Liver (tissue), 9 donors: Measurements from ENCODE around the gene HLA-DQB1. TPM values are rescaled to one million over a fixed set of nuclear protein-coding genes. Genes with fewer than 3 reads are reported as not detected.

Source experiments
- DNase-seq: peaks from one replicate; pipeline ENCODE4 v3.0.0-alpha.2; 2017; ENCODE audit warnings: low spot score
- H3K27ac ChIP-seq, 2 donors: one replicate each; pipeline ENCODE4 v1.7.0; 2013; ENCODE audit warnings: inconsistent platforms in 2 of 2, low read length in 2 of 2, control low read depth in 1 of 2, low read depth in 1 of 2, mild to moderate bottlenecking in 1 of 2
- H3K27me3 ChIP-seq, 4 donors: one replicate each; pipeline versions ENCODE4 v1.6.1 to v1.7.0; 2013; ENCODE audit warnings: low read length in 3 of 4, inconsistent platforms in 1 of 4, mild to moderate bottlenecking in 1 of 4, moderate library complexity in 1 of 4; ENCODE audit not compliant: control insufficient read depth in 4 of 4, insufficient read depth in 4 of 4
- H3K36me3 ChIP-seq, 4 donors: one replicate each; pipeline versions ENCODE4 v1.6.1 to v1.7.0; 2013; ENCODE audit warnings: low read length in 3 of 4, mild to moderate bottlenecking in 3 of 4, low read depth in 1 of 4, moderate library complexity in 1 of 4; ENCODE audit not compliant: control insufficient read depth in 4 of 4, insufficient read depth in 3 of 4
- H3K4me1 ChIP-seq, 4 donors: one replicate each; pipeline versions ENCODE4 v1.6.1 to v1.7.0; 2013; ENCODE audit warnings: low read length in 3 of 4, mild to moderate bottlenecking in 3 of 4, moderate library complexity in 1 of 4; ENCODE audit not compliant: control insufficient read depth in 4 of 4, insufficient read depth in 4 of 4
- H3K4me3 ChIP-seq, 3 donors: one replicate each; pipeline versions ENCODE4 v1.6.1 to v1.7.0; 2013; ENCODE audit warnings: low read length in 3 of 3, control low read depth in 1 of 3, low read depth in 1 of 3, mild to moderate bottlenecking in 1 of 3
- H3K9ac ChIP-seq, 2 donors: one replicate each; pipeline ENCODE4 v1.7.0; 2013; ENCODE audit warnings: low read length in 2 of 2, mild to moderate bottlenecking in 2 of 2, moderate library complexity in 2 of 2, control low read depth in 1 of 2, low read depth in 1 of 2
- H3K9me3 ChIP-seq, 4 donors: one replicate each; pipeline versions ENCODE4 v1.6.1 to v1.7.0; 2013; ENCODE audit warnings: low read length in 3 of 4; ENCODE audit not compliant: control insufficient read depth in 4 of 4
- EGR1 ChIP-seq, 2 donors: IDR thresholded peaks; 2 replicates each; pipeline ENCODE4 v1.6.1; 2016 to 2018; ENCODE audit warnings: antibody characterized with exemption in 2 of 2, low read depth in 2 of 2
- FOXA1 ChIP-seq: IDR thresholded peaks from 2 replicates; pipeline ENCODE4 v1.6.1; 2016; ENCODE audit warnings: antibody characterized with exemption
- FOXA2 ChIP-seq: IDR thresholded peaks from 2 replicates; pipeline ENCODE4 v1.6.1; 2016; ENCODE audit warnings: antibody characterized with exemption
- GABPA ChIP-seq, 2 donors: IDR thresholded peaks in 1 of 2; conservative IDR thresholded peaks in 1 of 2; 2 replicates each; pipeline ENCODE4 v1.6.1; 2016; ENCODE audit warnings: antibody characterized with exemption in 2 of 2, mild to moderate bottlenecking in 1 of 2, moderate library complexity in 1 of 2
- HNF4A ChIP-seq, 2 donors: conservative IDR thresholded peaks; 2 replicates each; pipeline ENCODE4 v1.6.1; 2016; ENCODE audit warnings: antibody characterized with exemption in 2 of 2, mild to moderate bottlenecking in 2 of 2
- HNF4G ChIP-seq: IDR thresholded peaks from 2 replicates; pipeline ENCODE4 v1.6.1; 2016; ENCODE audit warnings: antibody characterized with exemption
- JUND ChIP-seq, 2 donors: IDR thresholded peaks; 2 replicates each; pipeline ENCODE4 v1.6.1; 2016; ENCODE audit warnings: antibody characterized with exemption in 2 of 2
- NR2F2 ChIP-seq: IDR thresholded peaks from 2 replicates; pipeline ENCODE4 v1.6.1; 2016; ENCODE audit warnings: antibody characterized with exemption
- RAD21 ChIP-seq, 2 donors: IDR thresholded peaks; 2 replicates each; pipeline ENCODE4 v1.6.1; 2016; ENCODE audit warnings: antibody characterized with exemption in 2 of 2, mild to moderate bottlenecking in 2 of 2
- RXRA ChIP-seq, 2 donors: IDR thresholded peaks; 2 replicates each; pipeline ENCODE4 v1.6.1; 2017 to 2018; ENCODE audit warnings: antibody characterized with exemption in 2 of 2, mild to moderate bottlenecking in 1 of 2
- SP1 ChIP-seq: IDR thresholded peaks from 2 replicates; pipeline ENCODE4 v1.6.1; 2018; ENCODE audit warnings: antibody characterized with exemption, mild to moderate bottlenecking
- TAF1 ChIP-seq: conservative IDR thresholded peaks from 2 replicates; pipeline ENCODE4 v1.6.1; 2016; ENCODE audit warnings: antibody characterized with exemption, mild to moderate bottlenecking
- YY1 ChIP-seq: IDR thresholded peaks from 2 replicates; pipeline ENCODE4 v1.6.1; 2016; ENCODE audit warnings: antibody characterized with exemption, mild to moderate bottlenecking
- WGBS: extraction: QIAGEN DNeasy Blood & Tissue Kit; methylation state at CpG from one replicate; pipeline ENCODE4 v1.1.7; 2013; 5-methylcytosine and 5-hydroxymethylcytosine counted together
- polyA plus RNA-seq, 2 donors: library from polyadenylated mRNA; stranded (reverse) in 1 of 2; unstranded in 1 of 2; fragments of 200-250 nt in 1 of 2; fragments of >200 nt in 1 of 2; fragmentation: Nextera tagmentation in 1 of 2; extraction: Ambion mirVana in 1 of 2; gene quantifications; one replicate each; pipeline versions ENCODE4 v1.2.1 to v1.2.3, GENCODE V29; 2013 to 2015
- total RNA-seq, 2 donors: library from RNA; depleted of rRNA; stranded (reverse); fragments of >200 nt; gene quantifications; one replicate each; pipeline ENCODE4 v1.2.3, GENCODE V29; 2014
- TF ChIP-seq, protein P1 (sequence below): IDR thresholded peaks from 2 replicates; pipeline ENCODE4 v1.6.1; 2016; ENCODE audit warnings: antibody characterized with exemption
- TF ChIP-seq, protein P2 (sequence below): IDR thresholded peaks from 2 replicates; pipeline ENCODE4 v1.6.1; 2016; ENCODE audit warnings: antibody characterized with exemption
- TF ChIP-seq, protein P3 (sequence below): IDR thresholded peaks from 2 replicates; pipeline ENCODE4 v1.6.1; 2016; ENCODE audit warnings: antibody characterized with exemption, mild to moderate bottlenecking
- TF ChIP-seq, protein P4 (sequence below): fragments of 150-350 bp; IDR thresholded peaks from 2 replicates; pipeline ENCODE4 v1.5.1; 2017; ENCODE audit warnings: improper control_type of control experiment, low read depth, low read length; ENCODE audit not compliant: missing input control
- TF ChIP-seq, protein P5 (sequence below): IDR thresholded peaks from 2 replicates; pipeline ENCODE4 v1.6.1; 2016; ENCODE audit warnings: antibody characterized with exemption
- donor health status: healthy.
- donor health status: healthy.
- donor health status: healthy.
- donor health status: healthy.
- donor health status: healthy.

Gene HLA-DQB1
- total and polyA plus RNA-seq, 4 donors: 1.9 to 12.4 (median 7.3) TPM

DNA sequence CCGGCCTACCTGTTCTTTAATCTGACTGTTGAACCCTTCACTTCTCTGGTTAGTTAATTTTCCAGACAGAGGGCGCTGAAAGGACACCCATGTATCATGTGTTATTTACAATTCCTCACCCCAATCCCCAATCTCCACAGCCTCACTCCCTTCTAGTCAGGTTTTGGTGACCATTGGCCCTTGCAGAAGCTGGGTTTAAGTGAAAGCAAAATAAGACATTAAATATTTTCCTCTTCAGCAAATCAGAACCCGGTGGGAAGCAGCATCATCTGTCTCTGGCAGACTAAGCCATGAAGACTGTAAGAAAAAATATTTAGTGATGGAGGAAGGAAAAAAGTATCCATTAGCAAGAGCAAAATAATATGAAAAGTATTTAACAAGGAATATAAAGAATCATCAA is 38.6 kb downstream of the HLA-DQB1 start:
- Histone ChIP-seq H3K27me3 (no peaks in the 10 kb centered on the region), H3K9ac (no peak overlapping the region), H3K4me1 (no peaks in the 10 kb centered on the region), H3K27ac (peak overlapping the region in 1 of 2 donors; percentile 8), H3K9me3 (no peaks in the 10 kb centered on the region), H3K36me3 (no peaks in the 10 kb centered on the region), H3K4me3 (no peak overlapping the region)
- DNase-seq: no peak
- 27% methylated on average over 3 of the region's 3 CpGs for WGBS
- TF ChIP-seq FOXA1: no peak
- no peak for TF ChIP-seq SP1
- no peak for TF ChIP-seq JUND (IDR thresholded peaks at IDR 0.05)
- TF ChIP-seq TAF1: no peak

DNA sequence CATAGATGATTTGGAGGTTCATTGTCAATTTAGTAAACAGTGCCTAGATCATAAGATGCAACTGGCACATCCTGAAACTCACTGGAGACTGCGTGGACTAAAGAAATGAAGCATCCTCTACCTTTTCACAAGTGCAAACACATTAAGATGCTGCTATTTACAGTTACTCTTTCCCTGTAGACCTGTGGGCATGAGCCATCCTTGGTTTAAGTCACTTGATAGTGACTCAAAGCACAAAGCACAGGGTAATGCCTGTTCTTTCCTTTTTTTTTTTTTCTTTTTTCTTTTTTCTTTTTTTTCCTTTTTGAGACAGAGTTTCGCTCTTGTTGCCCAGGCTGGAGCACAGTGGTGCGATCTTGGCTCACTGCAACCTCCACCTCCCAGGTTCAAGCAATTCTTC is 39.2 kb downstream of the HLA-DQB1 start:
- no peak overlapping the region for H3K9ac ChIP-seq
- H3K4me1 ChIP-seq: no peaks in the 10 kb centered on the region
- H3K36me3 ChIP-seq: no peaks in the 10 kb centered on the region
- 0% methylated on average over 1 of the region's 3 CpGs for WGBS
- H3K9me3 ChIP-seq: no peaks in the 10 kb centered on the region
- H3K27ac ChIP-seq: no peak overlapping the region
- H3K27me3 ChIP-seq: no peaks in the 10 kb centered on the region
- no peak overlapping the region for H3K4me3 ChIP-seq
- TF ChIP-seq RAD21 (IDR thresholded peaks at IDR 0.05) (no peak), NR2F2 (no peak), RXRA (IDR thresholded peaks at IDR 0.05) (no peak), HNF4A (conservative IDR thresholded peaks at IDR 0.05) (no peak), JUND (IDR thresholded peaks at IDR 0.05) (no peak), GABPA (IDR thresholded peaks at IDR 0.05 in 1 of 2, conservative IDR thresholded peaks at IDR 0.05 in 1 of 2) (no peak), YY1 (no peak), FOXA1 (no peak), EGR1 (IDR thresholded peaks at IDR 0.05; ENCODE audit: low read depth in 2 of 2) (no peak), TAF1 (no peak), HNF4G (no peak), SP1 (no peak), FOXA2 (no peak)
- TF ChIP-seq, protein P1, sequence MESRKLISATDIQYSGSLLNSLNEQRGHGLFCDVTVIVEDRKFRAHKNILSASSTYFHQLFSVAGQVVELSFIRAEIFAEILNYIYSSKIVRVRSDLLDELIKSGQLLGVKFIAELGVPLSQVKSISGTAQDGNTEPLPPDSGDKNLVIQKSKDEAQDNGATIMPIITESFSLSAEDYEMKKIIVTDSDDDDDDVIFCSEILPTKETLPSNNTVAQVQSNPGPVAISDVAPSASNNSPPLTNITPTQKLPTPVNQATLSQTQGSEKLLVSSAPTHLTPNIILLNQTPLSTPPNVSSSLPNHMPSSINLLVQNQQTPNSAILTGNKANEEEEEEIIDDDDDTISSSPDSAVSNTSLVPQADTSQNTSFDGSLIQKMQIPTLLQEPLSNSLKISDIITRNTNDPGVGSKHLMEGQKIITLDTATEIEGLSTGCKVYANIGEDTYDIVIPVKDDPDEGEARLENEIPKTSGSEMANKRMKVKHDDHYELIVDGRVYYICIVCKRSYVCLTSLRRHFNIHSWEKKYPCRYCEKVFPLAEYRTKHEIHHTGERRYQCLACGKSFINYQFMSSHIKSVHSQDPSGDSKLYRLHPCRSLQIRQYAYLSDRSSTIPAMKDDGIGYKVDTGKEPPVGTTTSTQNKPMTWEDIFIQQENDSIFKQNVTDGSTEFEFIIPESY: no peak
- TF ChIP-seq, protein P2, sequence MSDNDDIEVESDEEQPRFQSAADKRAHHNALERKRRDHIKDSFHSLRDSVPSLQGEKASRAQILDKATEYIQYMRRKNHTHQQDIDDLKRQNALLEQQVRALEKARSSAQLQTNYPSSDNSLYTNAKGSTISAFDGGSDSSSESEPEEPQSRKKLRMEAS: no peak
- TF ChIP-seq, protein P3, sequence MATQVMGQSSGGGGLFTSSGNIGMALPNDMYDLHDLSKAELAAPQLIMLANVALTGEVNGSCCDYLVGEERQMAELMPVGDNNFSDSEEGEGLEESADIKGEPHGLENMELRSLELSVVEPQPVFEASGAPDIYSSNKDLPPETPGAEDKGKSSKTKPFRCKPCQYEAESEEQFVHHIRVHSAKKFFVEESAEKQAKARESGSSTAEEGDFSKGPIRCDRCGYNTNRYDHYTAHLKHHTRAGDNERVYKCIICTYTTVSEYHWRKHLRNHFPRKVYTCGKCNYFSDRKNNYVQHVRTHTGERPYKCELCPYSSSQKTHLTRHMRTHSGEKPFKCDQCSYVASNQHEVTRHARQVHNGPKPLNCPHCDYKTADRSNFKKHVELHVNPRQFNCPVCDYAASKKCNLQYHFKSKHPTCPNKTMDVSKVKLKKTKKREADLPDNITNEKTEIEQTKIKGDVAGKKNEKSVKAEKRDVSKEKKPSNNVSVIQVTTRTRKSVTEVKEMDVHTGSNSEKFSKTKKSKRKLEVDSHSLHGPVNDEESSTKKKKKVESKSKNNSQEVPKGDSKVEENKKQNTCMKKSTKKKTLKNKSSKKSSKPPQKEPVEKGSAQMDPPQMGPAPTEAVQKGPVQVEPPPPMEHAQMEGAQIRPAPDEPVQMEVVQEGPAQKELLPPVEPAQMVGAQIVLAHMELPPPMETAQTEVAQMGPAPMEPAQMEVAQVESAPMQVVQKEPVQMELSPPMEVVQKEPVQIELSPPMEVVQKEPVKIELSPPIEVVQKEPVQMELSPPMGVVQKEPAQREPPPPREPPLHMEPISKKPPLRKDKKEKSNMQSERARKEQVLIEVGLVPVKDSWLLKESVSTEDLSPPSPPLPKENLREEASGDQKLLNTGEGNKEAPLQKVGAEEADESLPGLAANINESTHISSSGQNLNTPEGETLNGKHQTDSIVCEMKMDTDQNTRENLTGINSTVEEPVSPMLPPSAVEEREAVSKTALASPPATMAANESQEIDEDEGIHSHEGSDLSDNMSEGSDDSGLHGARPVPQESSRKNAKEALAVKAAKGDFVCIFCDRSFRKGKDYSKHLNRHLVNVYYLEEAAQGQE: no peak
- TF ChIP-seq, protein P4, sequence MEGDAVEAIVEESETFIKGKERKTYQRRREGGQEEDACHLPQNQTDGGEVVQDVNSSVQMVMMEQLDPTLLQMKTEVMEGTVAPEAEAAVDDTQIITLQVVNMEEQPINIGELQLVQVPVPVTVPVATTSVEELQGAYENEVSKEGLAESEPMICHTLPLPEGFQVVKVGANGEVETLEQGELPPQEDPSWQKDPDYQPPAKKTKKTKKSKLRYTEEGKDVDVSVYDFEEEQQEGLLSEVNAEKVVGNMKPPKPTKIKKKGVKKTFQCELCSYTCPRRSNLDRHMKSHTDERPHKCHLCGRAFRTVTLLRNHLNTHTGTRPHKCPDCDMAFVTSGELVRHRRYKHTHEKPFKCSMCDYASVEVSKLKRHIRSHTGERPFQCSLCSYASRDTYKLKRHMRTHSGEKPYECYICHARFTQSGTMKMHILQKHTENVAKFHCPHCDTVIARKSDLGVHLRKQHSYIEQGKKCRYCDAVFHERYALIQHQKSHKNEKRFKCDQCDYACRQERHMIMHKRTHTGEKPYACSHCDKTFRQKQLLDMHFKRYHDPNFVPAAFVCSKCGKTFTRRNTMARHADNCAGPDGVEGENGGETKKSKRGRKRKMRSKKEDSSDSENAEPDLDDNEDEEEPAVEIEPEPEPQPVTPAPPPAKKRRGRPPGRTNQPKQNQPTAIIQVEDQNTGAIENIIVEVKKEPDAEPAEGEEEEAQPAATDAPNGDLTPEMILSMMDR: no peak
- TF ChIP-seq, protein P5, sequence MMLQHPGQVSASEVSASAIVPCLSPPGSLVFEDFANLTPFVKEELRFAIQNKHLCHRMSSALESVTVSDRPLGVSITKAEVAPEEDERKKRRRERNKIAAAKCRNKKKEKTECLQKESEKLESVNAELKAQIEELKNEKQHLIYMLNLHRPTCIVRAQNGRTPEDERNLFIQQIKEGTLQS: no peak
- DNase-seq: no peak
